ENCODE data around the gene SLC9A6. TPM values are rescaled to one million over a fixed set of nuclear protein-coding genes. Genes with fewer than 3 reads are reported as not detected.

Gene SLC9A6
- total RNA-seq = 10 to 100 TPM; 14.5 to 15.7 TPM

GRCh38 chrX:135985157-135985972, at the start of gene SLC9A6:
SLC9A6 (plus strand) TSS chrX:135985435; CDS start chrX:135985659, 224 bp downstream.
- H3K9me3 Mint-ChIP-seq (ENCODE audit: low read depth) = no peaks in the 10 kb centered on the region
- CTCF ChIA-PET = interaction anchor here (1.0 to 1.9 kb wide), 2 partner anchors 11 to 14 kb away, joined by 5 read pairs; no protein-coding TSS in a partner anchor
- H3K4me3 Mint-ChIP-seq = peak within 1 kb of the TSS; percentile 87
- peak within 1 kb of the TSS; percentile 89 for H3K27ac Mint-ChIP-seq
- peak; percentile 90 for ATAC-seq
- peaks cover 35% of the 10 kb centered on the region for H3K4me1 Mint-ChIP-seq
- peaks cover 3% of the 10 kb centered on the region for H3K36me3 Mint-ChIP-seq
- peak; percentile 75 for DNase-seq
- no peaks in the 10 kb centered on the region for H3K27me3 Mint-ChIP-seq

- Mint-ChIP-seq H3K9me3 (ENCODE audit: low read depth) (no peaks in the 10 kb centered on the region), H3K4me3 (no peak overlapping the region), H3K36me3 (peaks cover 1% of the 10 kb centered on the region), H3K27me3 (no peaks in the 10 kb centered on the region), H3K4me1 (no peaks in the 10 kb centered on the region), H3K27ac (no peak overlapping the region)
- ATAC-seq = no peak
- CTCF ChIA-PET = no interaction called here
- no peak for DNase-seq
Measured at GRCh38 chrX:135944486-135944885, 40.7 kb upstream of the SLC9A6 start.

- no peak overlapping the region for H3K4me3 Mint-ChIP-seq
- CTCF ChIA-PET = no interaction called here
- no peaks in the 10 kb centered on the region for H3K27me3 Mint-ChIP-seq
- no peak overlapping the region for H3K27ac Mint-ChIP-seq
- ATAC-seq = no peak
- H3K9me3 Mint-ChIP-seq (ENCODE audit: low read depth) = no peaks in the 10 kb centered on the region
- DNase-seq = no peak
- H3K4me1 Mint-ChIP-seq = no peaks in the 10 kb centered on the region
- H3K36me3 Mint-ChIP-seq = no peaks in the 10 kb centered on the region
Measured at GRCh38 chrX:135951291-135951690, 33.9 kb upstream of the SLC9A6 start.

GRCh38 chrX:135973025-135973547, 12.1 kb upstream of the SLC9A6 start:
- no peak for ATAC-seq

GRCh38 chrX:135973548-135974278, 11.5 kb upstream of the SLC9A6 start, which contains the start of gene MMGT1:
MMGT1 (minus strand) TSS chrX:135973988; CDS start chrX:135973675, 313 bp downstream.
- Mint-ChIP-seq H3K27me3 (no peaks in the 10 kb centered on the region), H3K4me1 (peaks cover 43% of the 10 kb centered on the region), H3K4me3 (peak within 1 kb of the TSS; percentile 92), H3K9me3 (ENCODE audit: low read depth) (no peaks in the 10 kb centered on the region), H3K27ac (peak within 1 kb of the TSS; percentile 96), H3K36me3 (peaks cover 1% of the 10 kb centered on the region)
- peak; percentile 93 for ATAC-seq
- CTCF ChIA-PET = interaction anchor here (1.2 kb wide), 2 partner anchors 13 to 54 kb away, joined by 3 to 8 read pairs; no protein-coding TSS in a partner anchor
- peak; percentile 90 for DNase-seq

More at GRCh38 chrX:135973025-135973547, 12.1 kb upstream of the SLC9A6 start:
- peak overlapping the region; percentile 92 for H3K4me3 Mint-ChIP-seq
- peak; percentile 40 for DNase-seq
- H3K27ac Mint-ChIP-seq = peak overlapping the region; percentile 96
- H3K36me3 Mint-ChIP-seq = peaks cover 2% of the 10 kb centered on the region
- peaks cover 40% of the 10 kb centered on the region for H3K4me1 Mint-ChIP-seq
- CTCF ChIA-PET = interaction anchor here (1.2 kb wide), 2 partner anchors 14 to 55 kb away, joined by 3 to 8 read pairs; no protein-coding TSS in a partner anchor
- H3K27me3 Mint-ChIP-seq = no peaks in the 10 kb centered on the region
- no peaks in the 10 kb centered on the region for H3K9me3 Mint-ChIP-seq (ENCODE audit: low read depth)

GRCh38 chrX:135974279-135974856, 10.9 kb upstream of the SLC9A6 start:
- Mint-ChIP-seq H3K4me3 (peak overlapping the region; percentile 72), H3K4me1 (peaks cover 45% of the 10 kb centered on the region), H3K36me3 (no peaks in the 10 kb centered on the region), H3K9me3 (ENCODE audit: low read depth) (no peaks in the 10 kb centered on the region), H3K27ac (peak overlapping the region; percentile 72), H3K27me3 (no peaks in the 10 kb centered on the region)
- CTCF ChIA-PET = interaction anchor here (1.2 kb wide), 2 partner anchors 13 to 54 kb away, joined by 3 to 8 read pairs; no protein-coding TSS in a partner anchor
- DNase-seq = peak; percentile 77
- ATAC-seq = peak; percentile 25

- Mint-ChIP-seq H3K36me3 (no peaks in the 10 kb centered on the region), H3K27ac (no peak overlapping the region), H3K27me3 (no peaks in the 10 kb centered on the region), H3K4me1 (peaks cover 44% of the 10 kb centered on the region), H3K9me3 (ENCODE audit: low read depth) (no peaks in the 10 kb centered on the region), H3K4me3 (no peak overlapping the region)
- DNase-seq (no peak), ATAC-seq (no peak)
- CTCF ChIA-PET = interaction anchor here (0.6 kb wide), 1 partner anchor 53 kb away, joined by 3 read pairs; no protein-coding TSS in a partner anchor
Measured at GRCh38 chrX:135975421-135975820, 9.8 kb upstream of the SLC9A6 start.

- DNase-seq (no peak), ATAC-seq (no peak)
- H3K9me3 Mint-ChIP-seq (ENCODE audit: low read depth) = no peaks in the 10 kb centered on the region
- no peaks in the 10 kb centered on the region for H3K27me3 Mint-ChIP-seq
- H3K4me1 Mint-ChIP-seq = peaks cover 36% of the 10 kb centered on the region
- no peaks in the 10 kb centered on the region for H3K36me3 Mint-ChIP-seq
- H3K4me3 Mint-ChIP-seq = peak overlapping the region; percentile 18
- CTCF ChIA-PET = interaction anchor here (0.7 kb wide), 1 partner anchor 224 kb away, joined by 3 read pairs; no protein-coding TSS in a partner anchor
- H3K27ac Mint-ChIP-seq = peak overlapping the region; percentile 79
Measured at GRCh38 chrX:135977611-135978010, 7.6 kb upstream of the SLC9A6 start.

- DNase-seq (no peak), ATAC-seq (no peak)
- Mint-ChIP-seq H3K36me3 (no peaks in the 10 kb centered on the region), H3K4me3 (no peak overlapping the region), H3K4me1 (peaks cover 47% of the 10 kb centered on the region), H3K27ac (no peak overlapping the region), H3K9me3 (ENCODE audit: low read depth) (no peaks in the 10 kb centered on the region), H3K27me3 (no peaks in the 10 kb centered on the region)
- CTCF ChIA-PET = no interaction called here
Measured at GRCh38 chrX:135981010-135981409, 4.2 kb upstream of the SLC9A6 start.

- ATAC-seq (no peak), DNase-seq (no peak)
- Mint-ChIP-seq H3K27ac (no peak overlapping the region), H3K36me3 (no peaks in the 10 kb centered on the region), H3K27me3 (no peaks in the 10 kb centered on the region), H3K4me1 (peaks cover 49% of the 10 kb centered on the region), H3K4me3 (no peak overlapping the region), H3K9me3 (ENCODE audit: low read depth) (no peaks in the 10 kb centered on the region)
- CTCF ChIA-PET = no interaction called here
Measured at GRCh38 chrX:135981668-135982067, 3.6 kb upstream of the SLC9A6 start.

- no peaks in the 10 kb centered on the region for H3K27me3 Mint-ChIP-seq
- H3K4me3 Mint-ChIP-seq = peak overlapping the region; percentile 17
- no peaks in the 10 kb centered on the region for H3K9me3 Mint-ChIP-seq (ENCODE audit: low read depth)
- peaks cover 40% of the 10 kb centered on the region for H3K4me1 Mint-ChIP-seq
- ATAC-seq (no peak), DNase-seq (no peak)
- H3K27ac Mint-ChIP-seq = peak overlapping the region; percentile 89
- H3K36me3 Mint-ChIP-seq = no peaks in the 10 kb centered on the region
- CTCF ChIA-PET = no interaction called here
Measured at GRCh38 chrX:135982860-135983259, 2.4 kb upstream of the SLC9A6 start.

- CTCF ChIA-PET = no interaction called here
- Mint-ChIP-seq H3K36me3 (no peaks in the 10 kb centered on the region), H3K27ac (peak overlapping the region; percentile 89), H3K27me3 (no peaks in the 10 kb centered on the region), H3K4me3 (peak overlapping the region; percentile 80), H3K9me3 (ENCODE audit: low read depth) (no peaks in the 10 kb centered on the region), H3K4me1 (peaks cover 35% of the 10 kb centered on the region)
- DNase-seq (no peak), ATAC-seq (no peak)
Measured at GRCh38 chrX:135984256-135984655, 979 bp upstream of the SLC9A6 start.

GRCh38 chrX:135984791-135985156, 461 bp upstream of the SLC9A6 start:
- peaks cover 35% of the 10 kb centered on the region for H3K4me1 Mint-ChIP-seq
- peak overlapping the region; percentile 80 for H3K4me3 Mint-ChIP-seq
- H3K9me3 Mint-ChIP-seq (ENCODE audit: low read depth) = no peaks in the 10 kb centered on the region
- ATAC-seq (peak; percentile 7), DNase-seq (no peak)
- peaks cover 3% of the 10 kb centered on the region for H3K36me3 Mint-ChIP-seq
- CTCF ChIA-PET = interaction anchor here (1.0 kb wide), 1 partner anchor 12 kb away, joined by 5 read pairs; no protein-coding TSS in a partner anchor
- no peaks in the 10 kb centered on the region for H3K27me3 Mint-ChIP-seq
- peak overlapping the region; percentile 89 for H3K27ac Mint-ChIP-seq

All from activated CD8-positive, alpha-beta memory T cell treated with anti-CD3 and anti-CD28 coated beads, Interleukin-2, amount 10 ng/mL, durations not matched to agents 7 days and 5 days (primary cell).